Hepatocyte (in vitro differentiated cells): Measurements from ENCODE around the gene ASCC2.

ENCODE experiments used
- EZH2phosphoT487 ChIP-seq: fragments of 200-600 bp; sonication (generic); IDR thresholded peaks from one replicate; pipeline ENCODE4 v1.6.1; 2018; ENCODE audit warnings: antibody characterized with exemption, mild to moderate bottlenecking, low read depth, moderate library complexity; ENCODE audit not compliant: unreplicated experiment, severe bottlenecking
- TF ChIP-seq, protein P1 (sequence below): fragments of 200-600 bp; sonication (generic); IDR thresholded peaks from 2 replicates; pipeline ENCODE4 v1.5.1; 2016; ENCODE audit warnings: antibody characterized with exemption, mild to moderate bottlenecking; ENCODE audit not compliant: poor library complexity

DNA sequence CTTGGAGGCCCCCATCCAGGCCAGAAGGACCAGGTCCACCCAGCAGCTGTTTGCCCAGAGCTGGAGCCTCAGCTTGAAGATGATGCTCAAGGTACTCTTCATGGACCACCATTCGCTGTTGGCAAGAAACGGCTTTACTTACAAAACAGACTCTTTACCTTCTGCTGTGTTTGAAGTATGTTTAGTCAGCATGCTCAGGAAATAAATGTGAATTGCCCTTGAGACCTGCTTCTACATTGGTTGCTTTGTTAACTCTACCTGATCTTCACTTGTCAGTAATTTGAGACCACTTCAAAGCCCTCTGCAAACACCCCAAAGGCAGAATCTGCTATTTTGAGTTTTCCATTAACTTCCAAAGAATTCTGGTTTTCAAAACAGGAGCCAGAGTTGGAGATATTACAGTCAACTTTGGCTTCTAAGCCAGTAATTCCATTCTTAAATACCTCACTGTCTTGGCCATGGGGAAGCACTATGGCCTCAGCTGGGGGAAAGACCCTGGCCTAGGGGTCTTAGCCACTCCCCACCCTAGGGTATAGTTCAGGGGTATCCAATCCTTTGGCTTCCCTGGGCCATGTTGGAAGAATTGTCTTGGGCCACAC, 68.3 kb downstream of the ASCC2 start:
- TF ChIP-seq, protein P1, sequence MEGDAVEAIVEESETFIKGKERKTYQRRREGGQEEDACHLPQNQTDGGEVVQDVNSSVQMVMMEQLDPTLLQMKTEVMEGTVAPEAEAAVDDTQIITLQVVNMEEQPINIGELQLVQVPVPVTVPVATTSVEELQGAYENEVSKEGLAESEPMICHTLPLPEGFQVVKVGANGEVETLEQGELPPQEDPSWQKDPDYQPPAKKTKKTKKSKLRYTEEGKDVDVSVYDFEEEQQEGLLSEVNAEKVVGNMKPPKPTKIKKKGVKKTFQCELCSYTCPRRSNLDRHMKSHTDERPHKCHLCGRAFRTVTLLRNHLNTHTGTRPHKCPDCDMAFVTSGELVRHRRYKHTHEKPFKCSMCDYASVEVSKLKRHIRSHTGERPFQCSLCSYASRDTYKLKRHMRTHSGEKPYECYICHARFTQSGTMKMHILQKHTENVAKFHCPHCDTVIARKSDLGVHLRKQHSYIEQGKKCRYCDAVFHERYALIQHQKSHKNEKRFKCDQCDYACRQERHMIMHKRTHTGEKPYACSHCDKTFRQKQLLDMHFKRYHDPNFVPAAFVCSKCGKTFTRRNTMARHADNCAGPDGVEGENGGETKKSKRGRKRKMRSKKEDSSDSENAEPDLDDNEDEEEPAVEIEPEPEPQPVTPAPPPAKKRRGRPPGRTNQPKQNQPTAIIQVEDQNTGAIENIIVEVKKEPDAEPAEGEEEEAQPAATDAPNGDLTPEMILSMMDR, result no peak
- TF ChIP-seq EZH2phosphoT487, result no peak
